Adipocyte (in vitro differentiated cells): Measurements from ENCODE around the gene TMEM106A.
"Not testable (repeated sequence)": the region's sequence is repeated elsewhere in the genome, so short reads cannot be mapped to it uniquely, and the experiment has no call there.

ENCODE experiments used
- DNase-seq: peaks from one replicate; pipeline ENCODE4 v3.0.0-alpha.2; 2015; ENCODE audit warnings: low read depth
- H3K27me3 ChIP-seq: replicated peaks from 2 replicates; pipeline ENCODE4 v1.7.0; 2013; ENCODE audit warnings: mild to moderate bottlenecking, low read length, moderate library complexity; ENCODE audit not compliant: control insufficient read depth, insufficient read depth
- H3K36me3 ChIP-seq: 2 replicates; pipeline ENCODE4 v1.7.0; 2013; ENCODE audit warnings: low read length, mild to moderate bottlenecking, moderate library complexity; ENCODE audit not compliant: control insufficient read depth, insufficient read depth, severe bottlenecking
- H3K4me1 ChIP-seq: 2 replicates; pipeline ENCODE4 v1.7.0; 2013; ENCODE audit warnings: mild to moderate bottlenecking, low read length, moderate library complexity; ENCODE audit not compliant: control insufficient read depth, insufficient read depth
- H3K4me3 ChIP-seq: 2 replicates; pipeline ENCODE4 v1.7.0; 2013; ENCODE audit warnings: mild to moderate bottlenecking, low read length, moderate library complexity
- H3K9ac ChIP-seq: 2 replicates; pipeline ENCODE4 v1.7.0; 2013; ENCODE audit warnings: mild to moderate bottlenecking, low read length, moderate library complexity
- H3K9me3 ChIP-seq: 2 replicates; pipeline ENCODE4 v1.7.0; 2013; ENCODE audit warnings: mild to moderate bottlenecking, low read length, moderate library complexity; ENCODE audit not compliant: control insufficient read depth

Gene TMEM106A

DNA sequence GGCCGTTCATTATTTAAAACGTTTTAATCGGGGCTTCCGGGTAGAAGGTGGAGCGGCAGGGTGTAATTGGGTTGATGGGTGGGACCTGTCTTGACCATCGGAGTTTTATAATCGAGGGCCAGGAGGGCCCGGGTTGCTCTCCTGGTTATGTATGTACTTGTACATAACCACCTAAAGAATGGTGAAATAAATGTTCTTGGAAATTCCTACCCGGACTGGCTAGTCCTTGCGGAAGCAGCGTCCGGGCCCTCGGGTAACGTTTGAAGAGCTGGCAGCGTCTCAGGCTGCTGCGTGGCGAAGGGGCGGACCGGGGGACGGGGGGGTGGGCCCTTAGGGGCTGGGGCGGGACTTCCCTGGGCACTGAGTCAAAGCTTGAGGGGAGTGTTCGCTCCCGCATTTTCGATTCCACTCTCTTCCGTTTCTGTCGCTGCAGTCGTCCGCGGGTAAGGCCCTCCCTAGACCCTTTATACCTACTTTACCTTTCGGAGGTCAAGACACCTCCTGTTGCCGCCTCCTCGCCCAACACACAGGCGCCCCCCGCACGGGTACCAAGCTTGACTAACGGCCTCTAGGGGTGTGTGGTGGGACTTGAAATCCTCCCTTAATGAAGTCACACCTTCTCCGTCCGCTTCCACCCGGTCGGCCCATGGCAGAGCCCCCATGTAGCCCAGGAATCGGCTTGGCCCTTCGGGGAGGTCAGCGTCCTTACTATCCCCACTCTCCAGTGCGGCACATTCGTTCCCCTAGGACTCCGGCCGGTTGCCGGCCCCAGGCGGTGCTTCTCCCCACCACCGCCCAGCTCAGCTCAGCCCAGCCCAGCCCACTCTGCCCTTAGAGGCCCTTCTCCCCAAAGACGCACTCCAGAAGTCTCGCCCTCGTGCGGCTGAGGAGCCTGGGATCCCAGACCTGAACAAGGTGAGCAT lies at the start of gene TMEM106A:
Gene TMEM106A (plus strand): TSS at position 396 of the 923 bp plus-strand sequence. CDS start 1,167 bp downstream, outside the sequence.
- peak; percentile 96 for DNase-seq
- Histone ChIP-seq H3K4me3 (peak within 1 kb of the TSS; percentile 84), H3K9me3 (no peaks in the 10 kb centered on the region), H3K27me3 (no peaks in the 10 kb centered on the region), H3K4me1 (peaks cover 21% of the 10 kb centered on the region), H3K36me3 (peaks cover 48% of the 10 kb centered on the region), H3K9ac (peak within 1 kb of the TSS; percentile 85)

DNA sequence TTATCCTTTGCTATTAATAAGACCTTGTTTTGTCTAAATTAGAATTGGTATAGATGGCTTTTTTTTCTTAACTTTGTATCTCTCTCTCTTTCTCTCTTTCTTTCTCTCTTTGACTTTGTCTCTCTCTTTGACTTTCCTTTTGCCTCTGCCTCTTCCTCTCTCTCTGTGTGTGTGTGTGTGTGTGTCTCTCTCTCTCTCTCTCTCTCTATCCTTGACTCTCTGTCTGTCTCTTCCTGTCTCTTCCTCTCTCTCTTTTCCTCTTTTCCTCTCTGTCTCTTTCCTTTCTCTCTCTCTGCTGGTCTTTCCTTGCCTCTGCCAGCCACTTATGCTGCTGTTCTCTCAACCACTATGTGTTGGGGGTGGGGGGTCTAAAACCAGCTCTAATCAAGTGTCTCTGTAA lies 45.7 kb upstream of the TMEM106A start:
- H3K9ac ChIP-seq, DNase-seq, H3K9me3 ChIP-seq, H3K27me3 ChIP-seq, H3K4me3 ChIP-seq, H3K36me3 ChIP-seq, H3K4me1 ChIP-seq: not testable (repeated sequence)

DNA sequence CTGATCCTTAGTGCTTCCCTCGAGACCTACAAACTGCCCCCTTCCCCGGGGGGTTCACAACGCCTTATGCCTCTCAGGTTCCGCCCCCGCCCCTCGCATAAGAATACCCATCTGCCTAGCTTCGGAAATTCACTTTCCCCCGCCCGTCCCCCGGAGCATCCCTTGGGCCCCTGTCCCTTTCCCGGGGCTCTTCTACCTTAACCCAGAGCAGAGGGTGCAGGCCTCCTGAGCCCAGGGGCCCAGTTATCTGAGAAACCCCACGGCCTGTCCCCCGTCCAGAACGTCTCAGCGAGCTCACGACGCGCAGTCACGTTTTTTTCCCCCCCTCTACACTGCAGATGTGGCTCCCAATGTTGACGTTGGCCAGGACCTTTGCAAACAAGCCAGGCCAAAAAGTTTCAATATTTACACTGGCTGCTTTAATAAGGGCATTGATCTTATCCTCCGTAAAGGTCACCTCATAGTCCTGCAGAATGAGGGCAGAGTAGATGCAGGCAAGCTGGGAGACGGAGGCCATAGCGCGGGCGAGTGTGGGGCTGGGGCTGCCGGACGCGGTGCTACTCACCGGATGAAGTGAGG lies 42.0 kb upstream of the TMEM106A start:
- Histone ChIP-seq H3K9ac (peak overlapping the region; percentile 91), H3K9me3 (no peaks in the 10 kb centered on the region), H3K36me3 (no peaks in the 10 kb centered on the region), H3K4me1 (peaks cover 19% of the 10 kb centered on the region), H3K27me3 (no peaks in the 10 kb centered on the region), H3K4me3 (peak overlapping the region; percentile 90)
- DNase-seq = peak; percentile 73

- H3K36me3 ChIP-seq = no peaks in the 10 kb centered on the region
- H3K9me3 ChIP-seq = no peaks in the 10 kb centered on the region
- peaks cover 22% of the 10 kb centered on the region for H3K4me1 ChIP-seq
- no peaks in the 10 kb centered on the region for H3K27me3 ChIP-seq
- H3K4me3 ChIP-seq = peak overlapping the region; percentile 90
- peak; percentile 97 for DNase-seq
- H3K9ac ChIP-seq = peak overlapping the region; percentile 91
These were observed 41.4 kb upstream of the TMEM106A start for GRCh38 chr17:43170140-43170765.

GRCh38 chr17:43170766-43171585 lies 40.7 kb upstream of the TMEM106A start, which contains the start of gene NBR1:
NBR1 (plus strand) TSS chr17:43171214; CDS start chr17:43175800, 4,586 bp downstream.
- peak; percentile 98 for DNase-seq
- Histone ChIP-seq H3K4me3 (peak within 1 kb of the TSS; percentile 90), H3K27me3 (no peaks in the 10 kb centered on the region), H3K9ac (peak within 1 kb of the TSS; percentile 91), H3K9me3 (no peaks in the 10 kb centered on the region), H3K4me1 (peaks cover 30% of the 10 kb centered on the region), H3K36me3 (peaks cover 4% of the 10 kb centered on the region)

GRCh38 chr17:43171586-43172487 lies 39.8 kb upstream of the TMEM106A start:
- DNase-seq = peak; percentile 91
- Histone ChIP-seq H3K9me3 (no peaks in the 10 kb centered on the region), H3K36me3 (peaks cover 12% of the 10 kb centered on the region), H3K4me3 (peak overlapping the region; percentile 90), H3K4me1 (peaks cover 38% of the 10 kb centered on the region), H3K9ac (peak overlapping the region; percentile 91), H3K27me3 (no peaks in the 10 kb centered on the region)

DNA sequence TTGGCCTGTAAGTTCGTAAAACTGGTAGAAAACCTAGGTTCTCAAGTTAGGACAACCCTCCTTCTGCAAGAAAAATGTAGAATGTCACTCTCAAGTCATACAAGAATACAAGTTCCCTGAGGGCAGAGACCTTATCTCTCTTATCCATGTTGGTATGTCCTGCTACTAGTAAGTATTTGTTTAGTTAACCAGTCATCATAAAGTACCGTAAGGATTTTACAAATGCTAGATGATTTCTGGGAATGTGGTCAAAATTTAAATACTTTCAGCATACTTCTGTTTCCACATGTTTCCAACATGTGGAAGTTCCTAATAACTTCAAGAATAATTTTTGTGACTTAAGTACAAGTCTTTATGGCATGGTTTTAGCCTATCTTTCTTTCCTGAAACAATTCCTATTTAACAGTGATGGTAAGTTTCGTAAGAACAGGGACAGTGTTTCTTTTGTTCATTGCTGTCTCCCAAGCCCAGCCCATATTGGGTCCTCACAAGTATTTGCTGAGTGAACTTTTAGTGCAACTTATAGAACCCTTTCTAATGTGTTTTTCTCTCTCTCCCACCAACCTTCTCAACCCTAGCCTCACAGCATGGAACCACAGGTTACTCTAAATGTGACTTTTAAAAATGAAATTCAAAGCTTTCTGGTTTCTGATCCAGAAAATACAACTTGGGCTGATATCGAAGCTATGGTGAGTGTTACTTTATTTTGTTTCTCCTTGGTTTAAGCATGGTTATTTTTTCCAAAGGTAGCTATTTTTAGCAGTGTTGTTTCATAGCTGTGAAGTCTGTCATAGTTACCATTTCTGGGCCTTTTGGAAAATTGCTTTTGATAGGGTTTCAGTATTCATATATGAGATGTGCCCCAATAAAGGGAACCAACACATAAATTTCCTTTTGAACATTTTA lies 36.2 kb upstream of the TMEM106A start:
- Histone ChIP-seq H3K27me3 (no peaks in the 10 kb centered on the region), H3K36me3 (peaks cover 48% of the 10 kb centered on the region), H3K4me1 (peaks cover 38% of the 10 kb centered on the region), H3K4me3 (peak overlapping the region; percentile 65), H3K9me3 (no peaks in the 10 kb centered on the region), H3K9ac (peak overlapping the region; percentile 59)
- DNase-seq = peak; percentile 73

- Histone ChIP-seq H3K4me3 (peak overlapping the region; percentile 65), H3K27me3 (no peaks in the 10 kb centered on the region), H3K36me3 (peaks cover 54% of the 10 kb centered on the region), H3K9me3 (no peaks in the 10 kb centered on the region), H3K4me1 (peaks cover 38% of the 10 kb centered on the region), H3K9ac (peak overlapping the region; percentile 59)
- no peak for DNase-seq
These were observed 35.5 kb upstream of the TMEM106A start for GRCh38 chr17:43176119-43176570.

DNA sequence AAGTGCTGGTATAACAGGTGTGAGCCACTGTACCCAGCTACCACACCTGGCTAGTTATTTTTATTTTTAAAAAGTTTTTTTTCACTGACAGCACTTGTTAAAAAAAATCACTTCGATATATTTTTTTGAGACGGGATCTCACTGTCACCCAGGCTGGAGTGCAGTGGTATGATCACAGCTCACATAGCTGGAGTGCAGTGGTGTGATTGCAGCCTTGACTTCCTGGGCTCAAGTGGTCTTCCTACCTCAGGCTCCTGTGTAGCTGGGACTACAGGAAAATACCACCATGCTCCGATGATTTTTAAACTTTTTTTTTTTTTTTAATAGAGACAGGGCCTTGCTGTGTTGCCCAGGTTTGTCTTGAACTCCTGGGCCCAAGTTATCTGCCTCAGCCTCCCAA lies 27.8 kb upstream of the TMEM106A start:
- no peak for DNase-seq
- H3K36me3 ChIP-seq = peaks cover 61% of the 10 kb centered on the region
- no peak overlapping the region for H3K9ac ChIP-seq
- no peaks in the 10 kb centered on the region for H3K9me3 ChIP-seq
- no peak overlapping the region for H3K4me3 ChIP-seq
- no peaks in the 10 kb centered on the region for H3K4me1 ChIP-seq
- H3K27me3 ChIP-seq = no peaks in the 10 kb centered on the region
